Tibial nerve (tissue), 3 donors: ENCODE data around the gene LMX1B.

Experiments
- CTCF ChIP-seq, 5 experiments: fragments of 200-600 bp in 3 of 5; fragments of 450-650 bp in 2 of 5; sonication (generic) in 3 of 5; IDR thresholded peaks; one replicate each; pipeline ENCODE4 v1.5.1; 2016 to 2019; ENCODE audit warnings: antibody characterized with exemption in 5 of 5, mild to moderate bottlenecking in 3 of 5, moderate library complexity in 2 of 5
- POLR2A ChIP-seq, 2 donors: fragments of 450-650 bp; IDR thresholded peaks; one replicate each; pipeline ENCODE4 v1.6.1; 2017; ENCODE audit warnings: antibody characterized with exemption in 2 of 2, mild to moderate bottlenecking in 2 of 2, moderate library complexity in 2 of 2

DNA sequence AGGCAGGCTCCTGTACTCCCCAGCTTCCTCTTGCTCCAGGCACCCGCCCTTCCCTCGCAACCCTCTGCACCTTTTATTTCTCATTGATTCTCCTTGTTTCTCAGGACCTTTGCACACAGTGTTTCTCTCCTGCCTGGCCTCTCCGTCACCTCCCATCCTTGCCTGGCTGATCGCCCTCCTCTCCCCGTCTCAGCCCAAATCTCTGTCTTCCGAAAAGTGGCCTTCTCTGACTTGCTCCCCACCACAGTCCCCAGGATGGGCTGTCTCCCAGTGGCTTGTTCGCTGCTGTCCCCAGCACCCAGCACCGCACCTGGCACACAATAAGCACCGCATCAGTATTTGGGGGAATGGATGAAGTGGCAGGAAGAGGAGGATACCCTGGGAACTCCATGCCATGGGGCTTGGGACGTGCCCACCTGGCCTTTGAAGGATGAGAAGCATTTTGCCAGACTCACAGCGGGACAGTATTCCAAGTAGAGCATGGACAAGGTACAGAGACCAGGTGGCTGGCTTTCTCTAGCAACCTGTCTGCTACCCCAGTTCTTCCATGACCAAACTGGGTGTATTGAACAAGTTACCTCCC, 62.5 kb downstream of the LMX1B start:
- TF ChIP-seq CTCF (IDR thresholded peaks at IDR 0.05) (no peak), POLR2A (IDR thresholded peaks at IDR 0.05) (no peak)
